HFFc6 (cell line): ENCODE results near the gene NAALADL2. TPM values are rescaled to one million over a fixed set of nuclear protein-coding genes. Genes with fewer than 3 reads are reported as not detected.

ENCODE experiments used
- DNase-seq: peaks from one replicate; pipeline ENCODE4 v3.0.0-alpha.2; 2018
- H3K27ac Mint-ChIP-seq: 2 replicates; pipeline ENCODE4 v1.8.0; 2020; ENCODE audit warnings: mild to moderate bottlenecking, mixed read lengths
- H3K27me3 Mint-ChIP-seq: 2 replicates; pipeline ENCODE4 v1.8.0; 2021; ENCODE audit warnings: mild to moderate bottlenecking, moderate library complexity, mixed read lengths; ENCODE audit not compliant: insufficient read depth
- H3K36me3 Mint-ChIP-seq: 2 replicates; pipeline ENCODE4 v1.8.0; 2021; ENCODE audit warnings: low read depth, mixed read lengths
- H3K4me1 Mint-ChIP-seq: 2 replicates; pipeline ENCODE4 v1.8.0; 2020; ENCODE audit warnings: low read depth, mixed read lengths
- H3K4me3 Mint-ChIP-seq: 2 replicates; pipeline ENCODE4 v1.8.0; 2020; ENCODE audit warnings: mild to moderate bottlenecking, moderate library complexity, mixed read lengths
- H3K9me3 Mint-ChIP-seq: 2 replicates; pipeline ENCODE4 v1.8.0; 2020; ENCODE audit warnings: mild to moderate bottlenecking, mixed read lengths
- CTCF ChIP-seq: fragments of 200-600 bp; sonication (generic); IDR thresholded peaks from 2 replicates; pipeline ENCODE4 v1.5.0; 2021; ENCODE audit warnings: antibody characterized with exemption, mild to moderate bottlenecking
- total RNA-seq, 6 experiments: library from RNA; stranded (reverse); fragmentation: NEBNext Ultra II Directional; extraction: Animal tissue kit (Norgen Biotek cat#: 25700); gene quantifications; 2 replicates in 1 of 6; 3 replicates in 5 of 6; pipeline ENCODE4 v1.2.3, GENCODE V29; 2021

The NAALADL2 gene
- total RNA-seq, 6 experiments from 2014 or later: 12.0 to 15.2 (median 12.3) TPM

GRCh38 chr3:175692256-175692655 is 833.1 kb downstream of the NAALADL2 start:
- Mint-ChIP-seq H3K9me3 (no peaks in the 10 kb centered on the region), H3K27me3 (no peaks in the 10 kb centered on the region), H3K36me3 (no peaks in the 10 kb centered on the region), H3K4me3 (no peak overlapping the region), H3K27ac (no peak overlapping the region), H3K4me1 (peaks cover 18% of the 10 kb centered on the region)
- no peak for TF ChIP-seq CTCF
- no peak for DNase-seq

GRCh38 chr3:175695251-175695650 is 836.1 kb downstream of the NAALADL2 start:
- H3K9me3 Mint-ChIP-seq: no peaks in the 10 kb centered on the region
- no peaks in the 10 kb centered on the region for H3K36me3 Mint-ChIP-seq
- no peak for DNase-seq
- no peaks in the 10 kb centered on the region for H3K27me3 Mint-ChIP-seq
- no peak overlapping the region for H3K4me3 Mint-ChIP-seq
- peaks cover 5% of the 10 kb centered on the region for H3K4me1 Mint-ChIP-seq
- H3K27ac Mint-ChIP-seq: 0 out of 2 replicates have a peak overlapping the region, but pooled peaks have one; percentile 12
- no peak for TF ChIP-seq CTCF

GRCh38 chr3:175702956-175703355 is 843.8 kb downstream of the NAALADL2 start:
- no peak for DNase-seq
- Mint-ChIP-seq H3K27me3 (no peaks in the 10 kb centered on the region; the same call in 1 of the 2 replicates), H3K27ac (no peak overlapping the region), H3K9me3 (no peaks in the 10 kb centered on the region), H3K36me3 (no peaks in the 10 kb centered on the region), H3K4me1 (peaks cover 12% of the 10 kb centered on the region), H3K4me3 (no peak overlapping the region)
- TF ChIP-seq CTCF: no peak

GRCh38 chr3:175704366-175705055 is 845.4 kb downstream of the NAALADL2 start:
- H3K36me3 Mint-ChIP-seq: no peaks in the 10 kb centered on the region
- H3K27me3 Mint-ChIP-seq: no peaks in the 10 kb centered on the region; the same call in 1 of the 2 replicates
- no peaks in the 10 kb centered on the region for H3K9me3 Mint-ChIP-seq
- TF ChIP-seq CTCF: no peak
- no peak overlapping the region for H3K27ac Mint-ChIP-seq
- no peak for DNase-seq
- H3K4me1 Mint-ChIP-seq: peaks cover 12% of the 10 kb centered on the region
- no peak overlapping the region for H3K4me3 Mint-ChIP-seq

GRCh38 chr3:175713268-175713667 is 854.1 kb downstream of the NAALADL2 start:
- Mint-ChIP-seq H3K36me3 (peaks cover 2% of the 10 kb centered on the region), H3K27me3 (no peaks in the 10 kb centered on the region; the same call in 1 of the 2 replicates), H3K4me3 (no peak overlapping the region), H3K27ac (peak overlapping the region; percentile 9; the same call in 1 of the 2 replicates), H3K9me3 (no peaks in the 10 kb centered on the region), H3K4me1 (peaks cover 30% of the 10 kb centered on the region)
- peak; percentile 15 for DNase-seq
- no peak for TF ChIP-seq CTCF
